ENCODE results near the gene PEPD.

The PEPD gene

GRCh38 chr19:33437821-33438671 is 83.5 kb downstream of the PEPD start:
- DNase-seq (ENCODE audit: low read depth), result no peak

- no peak for DNase-seq (ENCODE audit: low read depth)
Observed at GRCh38 chr19:33437393-33437820, 84.2 kb downstream of the PEPD start.

- DNase-seq (ENCODE audit: low read depth), result no peak
Observed at GRCh38 chr19:33436360-33437345, 84.9 kb downstream of the PEPD start.

GRCh38 chr19:33435706-33436359 is 85.8 kb downstream of the PEPD start:
- no peak for DNase-seq (ENCODE audit: low read depth)

- no peak for DNase-seq (ENCODE audit: low read depth)
Observed at GRCh38 chr19:33434886-33435705, 86.5 kb downstream of the PEPD start.

GRCh38 chr19:33434069-33434885 is 87.3 kb downstream of the PEPD start:
- DNase-seq (ENCODE audit: low read depth), result no peak

GRCh38 chr19:33432446-33433170 is 89.0 kb downstream of the PEPD start:
- DNase-seq (ENCODE audit: low read depth), result no peak

GRCh38 chr19:33432015-33432414 is 89.6 kb downstream of the PEPD start:
- no peak for DNase-seq (ENCODE audit: low read depth)

GRCh38 chr19:33430674-33431277 is 90.8 kb downstream of the PEPD start:
- peak; percentile 40 for DNase-seq (ENCODE audit: low read depth)

GRCh38 chr19:33429891-33430673 is 91.5 kb downstream of the PEPD start:
- DNase-seq (ENCODE audit: low read depth), result no peak

GRCh38 chr19:33428627-33429125 is 92.9 kb downstream of the PEPD start:
- DNase-seq (ENCODE audit: low read depth), result no peak

- DNase-seq (ENCODE audit: low read depth), result no peak
Observed at GRCh38 chr19:33427801-33428626, 93.6 kb downstream of the PEPD start.

GRCh38 chr19:33426621-33427361 is 94.8 kb downstream of the PEPD start:
- no peak for DNase-seq (ENCODE audit: low read depth)

- DNase-seq (ENCODE audit: low read depth), result no peak
Observed at GRCh38 chr19:33424181-33424580, 97.4 kb downstream of the PEPD start.

GRCh38 chr19:33422369-33423180 is 99.0 kb downstream of the PEPD start:
- DNase-seq (ENCODE audit: low read depth), result no peak

GRCh38 chr19:33421368-33421767 is 100.2 kb downstream of the PEPD start:
- no peak for DNase-seq (ENCODE audit: low read depth)
